HCT116 (cell line): ENCODE measurements around the gene RNU6-7. TPM values are rescaled to one million over a fixed set of nuclear protein-coding genes. Genes with fewer than 3 reads are reported as not detected.

Source experiments
- ATAC-seq: fragments of 200-7000 bp; cut with Tn5 transposase; 2 replicates; pipeline ENCODE4 v1.9.1; 2020; ENCODE audit warnings: mild to moderate bottlenecking, moderate library complexity
- BruUV-seq: library from RNA; stranded (reverse); fragments of 400-500 nt; replicated peaks from 2 replicates; lab custom pipeline; 2021; lab: Mats Ljungman, UMichigan
- CTCF ChIA-PET: fragments of 300-600 bp; sonication (Branson Sonifier 250); formaldehyde crosslinking; loops from one replicate; lab custom pipeline; 2021; ENCODE audit warnings: antibody characterized with exemption; lab: Charles Lee
- POLR2A ChIA-PET: fragments of 300-600, 350-600 bp; sonication (Branson Sonifier 250); formaldehyde crosslinking; loops from one replicate; lab custom pipeline; 2021; ENCODE audit warnings: antibody characterized with exemption; lab: Charles Lee
- RAD21 ChIA-PET, 2 experiments: fragments of 300-600 bp; sonication (Branson Sonifier 250); formaldehyde crosslinking; loops; one replicate each; lab custom pipeline; 2023; ENCODE audit warnings: low total read pairs in 2 of 2; ENCODE audit not compliant: uncharacterized antibody in 2 of 2, unreplicated experiment in 2 of 2, low non-redundant PET in 1 of 2; lab: Charles Lee
- DNase-seq: peaks from one replicate; pipeline ENCODE4 v3.0.0-alpha.2; 2010; ENCODE audit warnings: low read depth, low spot score
- H2AFZ ChIP-seq: fragments of 200-600 bp; shearing (Covaris generic), sonication (generic); 2 replicates; pipeline ENCODE4 v1.6.1; 2017; ENCODE audit warnings: low read depth, mixed run types, mixed read lengths, antibody characterized with exemption, low read length; ENCODE audit not compliant: poor library complexity, severe bottlenecking
- H3K27ac ChIP-seq: 2 replicates; pipeline ENCODE4 v1.5.1; 2012; ENCODE audit warnings: low read depth, low read length
- H3K27me3 ChIP-seq: fragments of 200-600 bp; sonication (generic); 2 replicates; pipeline ENCODE4 v1.6.1; 2016; ENCODE audit warnings: mixed run types, low read length, mixed read lengths; ENCODE audit not compliant: insufficient read depth
- H3K36me3 ChIP-seq, 2 experiments: fragments of 200-500 bp in 1 of 2; fragments of 200-600 bp in 1 of 2; sonication (Bioruptor generic) in 1 of 2; sonication (generic) in 1 of 2; 2 replicates each; pipeline versions ENCODE4 v1.5.1 to v1.6.1; 2014 to 2016; ENCODE audit warnings: low read length in 2 of 2, inconsistent platforms in 1 of 2, mixed read lengths in 1 of 2, mixed run types in 1 of 2; ENCODE audit not compliant: insufficient read depth in 2 of 2, control insufficient read depth in 1 of 2
- H3K4me1 ChIP-seq, 2 experiments: fragments of 200-600 bp in 1 of 2; sonication (generic) in 1 of 2; 2 replicates each; pipeline versions ENCODE4 v1.5.1 to v1.6.1; 2012 to 2017; ENCODE audit warnings: low read length in 2 of 2, inconsistent platforms in 1 of 2, mild to moderate bottlenecking in 1 of 2, mixed read lengths in 1 of 2, mixed run types in 1 of 2, moderate library complexity in 1 of 2; ENCODE audit not compliant: insufficient read depth in 2 of 2, control insufficient read depth in 1 of 2
- H3K4me2 ChIP-seq: fragments of 200-600 bp; sonication (generic); 2 replicates; pipeline ENCODE4 v1.6.1; 2017; ENCODE audit warnings: mixed run types, low read length, mixed read lengths
- H3K4me3 ChIP-seq, 2 experiments: fragments of 200-600 bp in 1 of 2; sonication (generic) in 1 of 2; replicated peaks in 1 of 2; 2 replicates each; pipeline ENCODE4 v1.5.1; 2011 to 2016; ENCODE audit warnings: low read length in 2 of 2, control low read depth in 1 of 2, low read depth in 1 of 2, mild to moderate bottlenecking in 1 of 2, mixed read lengths in 1 of 2, mixed run types in 1 of 2
- H3K79me2 ChIP-seq: fragments of 200-600 bp; sonication (generic); 2 replicates; pipeline ENCODE4 v1.6.1; 2017; ENCODE audit warnings: mild to moderate bottlenecking, mixed run types, low read length, moderate library complexity, mixed read lengths; ENCODE audit not compliant: insufficient read depth
- H3K9ac ChIP-seq: fragments of 200-600 bp; sonication (generic); 2 replicates; pipeline ENCODE4 v1.6.1; 2016; ENCODE audit warnings: low read length, mixed read lengths
- H3K9me2 ChIP-seq: fragments of 200-600 bp; sonication (generic), shearing (Covaris generic); 2 replicates; pipeline ENCODE4 v1.6.1; 2017; ENCODE audit warnings: mixed run types, mild to moderate bottlenecking, moderate library complexity; ENCODE audit not compliant: insufficient read depth
- H3K9me3 ChIP-seq, 2 experiments: fragments of 200-500 bp in 1 of 2; fragments of 200-600 bp in 1 of 2; sonication (Bioruptor generic) in 1 of 2; sonication (generic) in 1 of 2; 2 replicates each; pipeline ENCODE4 v1.6.1; 2014 to 2017; ENCODE audit warnings: low read length in 2 of 2, mixed read lengths in 2 of 2, inconsistent platforms in 1 of 2, low read depth in 1 of 2, mild to moderate bottlenecking in 1 of 2, mixed run types in 1 of 2, moderate library complexity in 1 of 2; ENCODE audit not compliant: control insufficient read depth in 1 of 2, insufficient read depth in 1 of 2
- H4K20me1 ChIP-seq: fragments of 200-600 bp; sonication (generic), shearing (Covaris generic); 2 replicates; pipeline ENCODE4 v1.6.1; 2017; ENCODE audit warnings: mixed run types, mild to moderate bottlenecking, moderate library complexity; ENCODE audit not compliant: insufficient read depth
- ATF3 ChIP-seq: IDR thresholded peaks from 2 replicates; pipeline ENCODE4 v1.6.1; 2012
- CBX3 ChIP-seq: IDR thresholded peaks from 2 replicates; pipeline ENCODE4 v1.6.1; 2012; ENCODE audit warnings: low read depth
- EGR1 ChIP-seq: IDR thresholded peaks from 2 replicates; pipeline ENCODE4 v1.6.1; 2012; ENCODE audit warnings: low read depth
- ELF1 ChIP-seq: IDR thresholded peaks from 2 replicates; pipeline ENCODE4 v1.6.1; 2012; ENCODE audit warnings: low read depth, borderline replicate concordance
- EZH2 ChIP-seq: fragments of 200-600 bp; sonication (generic); IDR thresholded peaks from 2 replicates; pipeline ENCODE4 v1.6.1; 2017; ENCODE audit warnings: antibody characterized with exemption, mixed run types
- EZH2phosphoT487 ChIP-seq: fragments of 200-600 bp; IDR thresholded peaks from 2 replicates; pipeline ENCODE4 v1.6.1; 2018; ENCODE audit warnings: antibody characterized with exemption, borderline replicate concordance
- FOSL1 ChIP-seq: IDR thresholded peaks from 2 replicates; pipeline ENCODE4 v1.6.1; 2012; ENCODE audit warnings: low read depth
- JUND ChIP-seq: IDR thresholded peaks from 2 replicates; pipeline ENCODE4 v1.6.1; 2012
- POLR2AphosphoS5 ChIP-seq: IDR thresholded peaks from 2 replicates; pipeline ENCODE4 v1.6.1; 2011; ENCODE audit warnings: mild to moderate bottlenecking, low read depth, low read length, moderate library complexity
- RAD21 ChIP-seq: IDR thresholded peaks from 2 replicates; pipeline ENCODE4 v1.6.1; 2012; ENCODE audit warnings: low read depth, mild to moderate bottlenecking
- TCF7L2 ChIP-seq: IDR thresholded peaks from 2 replicates; pipeline ENCODE4 v1.7.0; 2011; ENCODE audit warnings: borderline replicate concordance, inconsistent platforms; ENCODE audit not compliant: insufficient read depth, insufficient read length; ENCODE audit errors: extremely low read depth
- YY1 ChIP-seq: IDR thresholded peaks from 2 replicates; pipeline ENCODE4 v1.6.1; 2011; ENCODE audit warnings: low read length, low read depth, moderate library complexity, mild to moderate bottlenecking; ENCODE audit not compliant: insufficient replicate concordance; ENCODE audit errors: extremely low read depth
- ZBTB33 ChIP-seq: IDR thresholded peaks from 2 replicates; pipeline ENCODE4 v1.6.1; 2011; ENCODE audit warnings: mild to moderate bottlenecking, low read length, moderate library complexity; ENCODE audit not compliant: insufficient replicate concordance; ENCODE audit errors: extremely low read depth
- intact Hi-C: fragments of 100-400 bp; cut with micrococcal nuclease; formaldehyde crosslinking; loops from 2 replicates; pipeline ENCODE4 v1.10.0; 2022
- total RNA-seq: library from RNA; stranded (reverse); gene quantifications from one replicate; pipeline ENCODE4 v1.2.1, GENCODE V29; 2021; ENCODE audit not compliant: unreplicated experiment
- TF ChIP-seq, protein P1 (sequence below): IDR thresholded peaks from 2 replicates; pipeline ENCODE4 v1.6.1; 2012
- TF ChIP-seq, protein P2 (sequence below), 3 experiments: fragments of 200-600 bp in 1 of 3; sonication (generic) in 1 of 3; IDR thresholded peaks in 2 of 3; conservative IDR thresholded peaks in 1 of 3; 2 replicates each; pipeline ENCODE4 v1.5.1; 2012 to 2017; ENCODE audit warnings: low read depth in 2 of 3, low read length in 2 of 3, antibody characterized with exemption in 1 of 3, borderline replicate concordance in 1 of 3, control low read depth in 1 of 3, mild to moderate bottlenecking in 1 of 3, mixed read lengths in 1 of 3, mixed run types in 1 of 3, moderate library complexity in 1 of 3; ENCODE audit not compliant: insufficient read depth in 1 of 3

RNU6-7 gene
- total RNA-seq, 1 experiment from 2014 or later = not detected

- ATAC-seq (no peak), DNase-seq (no peak)
- no peaks in the 10 kb centered on the region for H4K20me1 ChIP-seq
- H3K79me2 ChIP-seq = no peaks in the 10 kb centered on the region
- intact Hi-C loops = no loop called here
- no peak overlapping the region for H3K27ac ChIP-seq
- no peaks in the 10 kb centered on the region for H3K36me3 ChIP-seq
- H3K4me1 ChIP-seq = peaks cover 0 to 3% of the 10 kb centered on the region in 2 experiments; a peak in 1 of 4 replicates
- no peaks in the 10 kb centered on the region for H3K9me3 ChIP-seq
- no peak for TF ChIP-seq YY1
- no peak for TF ChIP-seq EZH2phosphoT487
- TF ChIP-seq ELF1 = no peak
- TF ChIP-seq, protein P1, sequence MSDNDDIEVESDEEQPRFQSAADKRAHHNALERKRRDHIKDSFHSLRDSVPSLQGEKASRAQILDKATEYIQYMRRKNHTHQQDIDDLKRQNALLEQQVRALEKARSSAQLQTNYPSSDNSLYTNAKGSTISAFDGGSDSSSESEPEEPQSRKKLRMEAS = no peak
- no peak for TF ChIP-seq ATF3
- no peak for TF ChIP-seq CBX3
- TF ChIP-seq, protein P2, sequence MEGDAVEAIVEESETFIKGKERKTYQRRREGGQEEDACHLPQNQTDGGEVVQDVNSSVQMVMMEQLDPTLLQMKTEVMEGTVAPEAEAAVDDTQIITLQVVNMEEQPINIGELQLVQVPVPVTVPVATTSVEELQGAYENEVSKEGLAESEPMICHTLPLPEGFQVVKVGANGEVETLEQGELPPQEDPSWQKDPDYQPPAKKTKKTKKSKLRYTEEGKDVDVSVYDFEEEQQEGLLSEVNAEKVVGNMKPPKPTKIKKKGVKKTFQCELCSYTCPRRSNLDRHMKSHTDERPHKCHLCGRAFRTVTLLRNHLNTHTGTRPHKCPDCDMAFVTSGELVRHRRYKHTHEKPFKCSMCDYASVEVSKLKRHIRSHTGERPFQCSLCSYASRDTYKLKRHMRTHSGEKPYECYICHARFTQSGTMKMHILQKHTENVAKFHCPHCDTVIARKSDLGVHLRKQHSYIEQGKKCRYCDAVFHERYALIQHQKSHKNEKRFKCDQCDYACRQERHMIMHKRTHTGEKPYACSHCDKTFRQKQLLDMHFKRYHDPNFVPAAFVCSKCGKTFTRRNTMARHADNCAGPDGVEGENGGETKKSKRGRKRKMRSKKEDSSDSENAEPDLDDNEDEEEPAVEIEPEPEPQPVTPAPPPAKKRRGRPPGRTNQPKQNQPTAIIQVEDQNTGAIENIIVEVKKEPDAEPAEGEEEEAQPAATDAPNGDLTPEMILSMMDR (IDR thresholded peaks at IDR 0.05 in 2 of 3, conservative IDR thresholded peaks at IDR 0.05 in 1 of 3; ENCODE audit: borderline replicate concordance in 1 of 3, insufficient read depth in 1 of 3, low read depth in 2 of 3, low read length in 2 of 3) = no peak
- TF ChIP-seq ZBTB33 = no peak
- TF ChIP-seq POLR2AphosphoS5 = no peak
- TF ChIP-seq JUND = no peak
- no peak for TF ChIP-seq RAD21
- TF ChIP-seq EGR1 = no peak
- no peak for TF ChIP-seq TCF7L2
- no peak for TF ChIP-seq FOSL1
- TF ChIP-seq EZH2 = no peak
- H3K4me2 ChIP-seq = no peak overlapping the region
- no TSS peak for BruUV-seq
- H2AFZ ChIP-seq = no peak overlapping the region
- ChIA-PET CTCF (no interaction called here), RAD21 (no interaction called here), POLR2A (no interaction called here)
- H3K4me3 ChIP-seq = no peak overlapping the region
- H3K9me2 ChIP-seq = no peaks in the 10 kb centered on the region
- H3K27me3 ChIP-seq = no peaks in the 10 kb centered on the region
- H3K9ac ChIP-seq = no peak overlapping the region
Observed at GRCh38 chr14:32246751-32247150, 44.9 kb downstream of the RNU6-7 start.
